HCT116 (cell line): ENCODE results near the gene C1orf94. TPM values are rescaled to one million over a fixed set of nuclear protein-coding genes. Genes with fewer than 3 reads are reported as not detected.

ENCODE experiments used
- ATAC-seq: fragments of 200-7000 bp; cut with Tn5 transposase; 2 replicates; pipeline ENCODE4 v1.9.1; 2020; ENCODE audit warnings: mild to moderate bottlenecking, moderate library complexity
- BruUV-seq: library from RNA; stranded (reverse); fragments of 400-500 nt; replicated peaks from 2 replicates; lab custom pipeline; 2021; lab: Mats Ljungman, UMichigan
- CTCF ChIA-PET: fragments of 300-600 bp; sonication (Branson Sonifier 250); formaldehyde crosslinking; loops from one replicate; lab custom pipeline; 2021; ENCODE audit warnings: antibody characterized with exemption; lab: Charles Lee
- POLR2A ChIA-PET: fragments of 300-600, 350-600 bp; sonication (Branson Sonifier 250); formaldehyde crosslinking; loops from one replicate; lab custom pipeline; 2021; ENCODE audit warnings: antibody characterized with exemption; lab: Charles Lee
- RAD21 ChIA-PET, 2 experiments: fragments of 300-600 bp; sonication (Branson Sonifier 250); formaldehyde crosslinking; loops; one replicate each; lab custom pipeline; 2023; ENCODE audit warnings: low total read pairs in 2 of 2; ENCODE audit not compliant: uncharacterized antibody in 2 of 2, unreplicated experiment in 2 of 2, low non-redundant PET in 1 of 2; lab: Charles Lee
- DNase-seq: peaks from one replicate; pipeline ENCODE4 v3.0.0-alpha.2; 2010; ENCODE audit warnings: low read depth, low spot score
- H2AFZ ChIP-seq: fragments of 200-600 bp; shearing (Covaris generic), sonication (generic); 2 replicates; pipeline ENCODE4 v1.6.1; 2017; ENCODE audit warnings: low read depth, mixed run types, mixed read lengths, antibody characterized with exemption, low read length; ENCODE audit not compliant: poor library complexity, severe bottlenecking
- H3K27ac ChIP-seq: 2 replicates; pipeline ENCODE4 v1.5.1; 2012; ENCODE audit warnings: low read depth, low read length
- H3K27me3 ChIP-seq: fragments of 200-600 bp; sonication (generic); 2 replicates; pipeline ENCODE4 v1.6.1; 2016; ENCODE audit warnings: mixed run types, low read length, mixed read lengths; ENCODE audit not compliant: insufficient read depth
- H3K36me3 ChIP-seq, 2 experiments: fragments of 200-500 bp in 1 of 2; fragments of 200-600 bp in 1 of 2; sonication (Bioruptor generic) in 1 of 2; sonication (generic) in 1 of 2; 2 replicates each; pipeline versions ENCODE4 v1.5.1 to v1.6.1; 2014 to 2016; ENCODE audit warnings: low read length in 2 of 2, inconsistent platforms in 1 of 2, mixed read lengths in 1 of 2, mixed run types in 1 of 2; ENCODE audit not compliant: insufficient read depth in 2 of 2, control insufficient read depth in 1 of 2
- H3K4me1 ChIP-seq, 2 experiments: fragments of 200-600 bp in 1 of 2; sonication (generic) in 1 of 2; 2 replicates each; pipeline versions ENCODE4 v1.5.1 to v1.6.1; 2012 to 2017; ENCODE audit warnings: low read length in 2 of 2, inconsistent platforms in 1 of 2, mild to moderate bottlenecking in 1 of 2, mixed read lengths in 1 of 2, mixed run types in 1 of 2, moderate library complexity in 1 of 2; ENCODE audit not compliant: insufficient read depth in 2 of 2, control insufficient read depth in 1 of 2
- H3K4me2 ChIP-seq: fragments of 200-600 bp; sonication (generic); 2 replicates; pipeline ENCODE4 v1.6.1; 2017; ENCODE audit warnings: mixed run types, low read length, mixed read lengths
- H3K4me3 ChIP-seq, 2 experiments: fragments of 200-600 bp in 1 of 2; sonication (generic) in 1 of 2; replicated peaks in 1 of 2; 2 replicates each; pipeline ENCODE4 v1.5.1; 2011 to 2016; ENCODE audit warnings: low read length in 2 of 2, control low read depth in 1 of 2, low read depth in 1 of 2, mild to moderate bottlenecking in 1 of 2, mixed read lengths in 1 of 2, mixed run types in 1 of 2
- H3K79me2 ChIP-seq: fragments of 200-600 bp; sonication (generic); 2 replicates; pipeline ENCODE4 v1.6.1; 2017; ENCODE audit warnings: mild to moderate bottlenecking, mixed run types, low read length, moderate library complexity, mixed read lengths; ENCODE audit not compliant: insufficient read depth
- H3K9ac ChIP-seq: fragments of 200-600 bp; sonication (generic); 2 replicates; pipeline ENCODE4 v1.6.1; 2016; ENCODE audit warnings: low read length, mixed read lengths
- H3K9me2 ChIP-seq: fragments of 200-600 bp; sonication (generic), shearing (Covaris generic); 2 replicates; pipeline ENCODE4 v1.6.1; 2017; ENCODE audit warnings: mixed run types, mild to moderate bottlenecking, moderate library complexity; ENCODE audit not compliant: insufficient read depth
- H3K9me3 ChIP-seq, 2 experiments: fragments of 200-500 bp in 1 of 2; fragments of 200-600 bp in 1 of 2; sonication (Bioruptor generic) in 1 of 2; sonication (generic) in 1 of 2; 2 replicates each; pipeline ENCODE4 v1.6.1; 2014 to 2017; ENCODE audit warnings: low read length in 2 of 2, mixed read lengths in 2 of 2, inconsistent platforms in 1 of 2, low read depth in 1 of 2, mild to moderate bottlenecking in 1 of 2, mixed run types in 1 of 2, moderate library complexity in 1 of 2; ENCODE audit not compliant: control insufficient read depth in 1 of 2, insufficient read depth in 1 of 2
- H4K20me1 ChIP-seq: fragments of 200-600 bp; sonication (generic), shearing (Covaris generic); 2 replicates; pipeline ENCODE4 v1.6.1; 2017; ENCODE audit warnings: mixed run types, mild to moderate bottlenecking, moderate library complexity; ENCODE audit not compliant: insufficient read depth
- CBX3 ChIP-seq: IDR thresholded peaks from 2 replicates; pipeline ENCODE4 v1.6.1; 2012; ENCODE audit warnings: low read depth
- CEBPB ChIP-seq: IDR thresholded peaks from 2 replicates; pipeline ENCODE4 v1.6.1; 2012; ENCODE audit warnings: low read depth
- EGR1 ChIP-seq: IDR thresholded peaks from 2 replicates; pipeline ENCODE4 v1.6.1; 2012; ENCODE audit warnings: low read depth
- ELF1 ChIP-seq: IDR thresholded peaks from 2 replicates; pipeline ENCODE4 v1.6.1; 2012; ENCODE audit warnings: low read depth, borderline replicate concordance
- EZH2 ChIP-seq: fragments of 200-600 bp; sonication (generic); IDR thresholded peaks from 2 replicates; pipeline ENCODE4 v1.6.1; 2017; ENCODE audit warnings: antibody characterized with exemption, mixed run types
- RAD21 ChIP-seq: IDR thresholded peaks from 2 replicates; pipeline ENCODE4 v1.6.1; 2012; ENCODE audit warnings: low read depth, mild to moderate bottlenecking
- SIN3A ChIP-seq: IDR thresholded peaks from 2 replicates; pipeline ENCODE4 v1.6.1; 2012; ENCODE audit warnings: low read depth
- SRF ChIP-seq: IDR thresholded peaks from 2 replicates; pipeline ENCODE4 v1.6.1; 2012; ENCODE audit warnings: low read depth
- TCF7L2 ChIP-seq: IDR thresholded peaks from 2 replicates; pipeline ENCODE4 v1.7.0; 2011; ENCODE audit warnings: borderline replicate concordance, inconsistent platforms; ENCODE audit not compliant: insufficient read depth, insufficient read length; ENCODE audit errors: extremely low read depth
- ZNF274 ChIP-seq: fragments of 200-500 bp; sonication (Bioruptor generic); IDR thresholded peaks from 2 replicates; pipeline ENCODE4 v1.6.1; 2014; ENCODE audit warnings: mild to moderate bottlenecking, low read depth, low read length, inconsistent platforms
- intact Hi-C: fragments of 100-400 bp; cut with micrococcal nuclease; formaldehyde crosslinking; loops from 2 replicates; pipeline ENCODE4 v1.10.0; 2022
- total RNA-seq: library from RNA; stranded (reverse); gene quantifications from one replicate; pipeline ENCODE4 v1.2.1, GENCODE V29; 2021; ENCODE audit not compliant: unreplicated experiment
- TF ChIP-seq, protein P1 (sequence below): IDR thresholded peaks from 2 replicates; pipeline ENCODE4 v1.6.1; 2012
- TF ChIP-seq, protein P2 (sequence below): IDR thresholded peaks from 2 replicates; pipeline ENCODE4 v1.6.1; 2012; ENCODE audit warnings: low read depth
- TF ChIP-seq, protein P3 (sequence below), 3 experiments: fragments of 200-600 bp in 1 of 3; sonication (generic) in 1 of 3; IDR thresholded peaks in 2 of 3; conservative IDR thresholded peaks in 1 of 3; 2 replicates each; pipeline ENCODE4 v1.5.1; 2012 to 2017; ENCODE audit warnings: low read depth in 2 of 3, low read length in 2 of 3, antibody characterized with exemption in 1 of 3, borderline replicate concordance in 1 of 3, control low read depth in 1 of 3, mild to moderate bottlenecking in 1 of 3, mixed read lengths in 1 of 3, mixed run types in 1 of 3, moderate library complexity in 1 of 3; ENCODE audit not compliant: insufficient read depth in 1 of 3
- TF ChIP-seq, protein P4 (sequence below): IDR thresholded peaks from 2 replicates; pipeline ENCODE4 v1.6.1; 2011; ENCODE audit warnings: mild to moderate bottlenecking, low read length, moderate library complexity; ENCODE audit not compliant: insufficient replicate concordance; ENCODE audit errors: extremely low read depth
- TF ChIP-seq, protein P5 (sequence below): IDR thresholded peaks from 2 replicates; pipeline ENCODE4 v1.6.1; 2012

C1orf94 gene
- total RNA-seq, 1 experiment from 2014 or later = not detected

DNA sequence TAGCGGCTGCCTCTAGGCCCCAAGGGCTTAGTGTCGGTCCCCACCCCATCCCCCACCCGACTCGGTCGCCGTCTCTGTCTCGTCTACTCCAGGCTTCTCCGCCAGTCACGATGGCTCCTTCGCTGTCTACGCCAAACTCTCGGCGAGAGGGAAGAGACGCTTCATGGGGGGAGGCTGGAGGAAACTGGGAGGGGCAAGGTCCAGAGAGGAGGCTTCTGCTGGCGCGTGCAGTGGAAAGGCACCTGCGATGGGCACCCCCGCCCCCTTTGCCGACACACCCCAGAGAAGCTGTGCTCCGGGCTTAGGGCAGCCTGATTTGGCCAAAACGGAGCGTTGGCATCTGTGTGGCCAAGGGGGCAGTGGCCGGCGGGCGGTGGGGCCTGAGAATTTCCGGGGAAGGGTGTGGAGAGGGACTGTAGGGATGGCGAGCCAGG is 10.5 kb upstream of the C1orf94 start:
- Histone ChIP-seq H3K9me2 (no peaks in the 10 kb centered on the region), H3K9ac (no peak overlapping the region), H3K27ac (no peak overlapping the region), H3K4me3 (no peak overlapping the region), H3K4me2 (no peak overlapping the region), H3K36me3 (no peaks in the 10 kb centered on the region), H3K79me2 (no peaks in the 10 kb centered on the region), H4K20me1 (no peaks in the 10 kb centered on the region), H2AFZ (no peak overlapping the region), H3K9me3 (no peaks in the 10 kb centered on the region), H3K4me1 (peaks cover 0 to 4% of the 10 kb centered on the region in 2 experiments; a peak in 1 of 4 replicates), H3K27me3 (peaks cover 26% of the 10 kb centered on the region)
- no peak for ATAC-seq
- intact Hi-C loops = no loop called here
- no peak for TF ChIP-seq EZH2
- TF ChIP-seq EGR1 = no peak
- no peak for TF ChIP-seq ELF1
- TF ChIP-seq, protein P1, sequence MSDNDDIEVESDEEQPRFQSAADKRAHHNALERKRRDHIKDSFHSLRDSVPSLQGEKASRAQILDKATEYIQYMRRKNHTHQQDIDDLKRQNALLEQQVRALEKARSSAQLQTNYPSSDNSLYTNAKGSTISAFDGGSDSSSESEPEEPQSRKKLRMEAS = no peak
- TF ChIP-seq CEBPB = no peak
- no peak for TF ChIP-seq RAD21
- no peak for TF ChIP-seq ZNF274
- no peak for TF ChIP-seq SIN3A
- TF ChIP-seq, protein P2, sequence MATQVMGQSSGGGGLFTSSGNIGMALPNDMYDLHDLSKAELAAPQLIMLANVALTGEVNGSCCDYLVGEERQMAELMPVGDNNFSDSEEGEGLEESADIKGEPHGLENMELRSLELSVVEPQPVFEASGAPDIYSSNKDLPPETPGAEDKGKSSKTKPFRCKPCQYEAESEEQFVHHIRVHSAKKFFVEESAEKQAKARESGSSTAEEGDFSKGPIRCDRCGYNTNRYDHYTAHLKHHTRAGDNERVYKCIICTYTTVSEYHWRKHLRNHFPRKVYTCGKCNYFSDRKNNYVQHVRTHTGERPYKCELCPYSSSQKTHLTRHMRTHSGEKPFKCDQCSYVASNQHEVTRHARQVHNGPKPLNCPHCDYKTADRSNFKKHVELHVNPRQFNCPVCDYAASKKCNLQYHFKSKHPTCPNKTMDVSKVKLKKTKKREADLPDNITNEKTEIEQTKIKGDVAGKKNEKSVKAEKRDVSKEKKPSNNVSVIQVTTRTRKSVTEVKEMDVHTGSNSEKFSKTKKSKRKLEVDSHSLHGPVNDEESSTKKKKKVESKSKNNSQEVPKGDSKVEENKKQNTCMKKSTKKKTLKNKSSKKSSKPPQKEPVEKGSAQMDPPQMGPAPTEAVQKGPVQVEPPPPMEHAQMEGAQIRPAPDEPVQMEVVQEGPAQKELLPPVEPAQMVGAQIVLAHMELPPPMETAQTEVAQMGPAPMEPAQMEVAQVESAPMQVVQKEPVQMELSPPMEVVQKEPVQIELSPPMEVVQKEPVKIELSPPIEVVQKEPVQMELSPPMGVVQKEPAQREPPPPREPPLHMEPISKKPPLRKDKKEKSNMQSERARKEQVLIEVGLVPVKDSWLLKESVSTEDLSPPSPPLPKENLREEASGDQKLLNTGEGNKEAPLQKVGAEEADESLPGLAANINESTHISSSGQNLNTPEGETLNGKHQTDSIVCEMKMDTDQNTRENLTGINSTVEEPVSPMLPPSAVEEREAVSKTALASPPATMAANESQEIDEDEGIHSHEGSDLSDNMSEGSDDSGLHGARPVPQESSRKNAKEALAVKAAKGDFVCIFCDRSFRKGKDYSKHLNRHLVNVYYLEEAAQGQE = no peak
- TF ChIP-seq, protein P3, sequence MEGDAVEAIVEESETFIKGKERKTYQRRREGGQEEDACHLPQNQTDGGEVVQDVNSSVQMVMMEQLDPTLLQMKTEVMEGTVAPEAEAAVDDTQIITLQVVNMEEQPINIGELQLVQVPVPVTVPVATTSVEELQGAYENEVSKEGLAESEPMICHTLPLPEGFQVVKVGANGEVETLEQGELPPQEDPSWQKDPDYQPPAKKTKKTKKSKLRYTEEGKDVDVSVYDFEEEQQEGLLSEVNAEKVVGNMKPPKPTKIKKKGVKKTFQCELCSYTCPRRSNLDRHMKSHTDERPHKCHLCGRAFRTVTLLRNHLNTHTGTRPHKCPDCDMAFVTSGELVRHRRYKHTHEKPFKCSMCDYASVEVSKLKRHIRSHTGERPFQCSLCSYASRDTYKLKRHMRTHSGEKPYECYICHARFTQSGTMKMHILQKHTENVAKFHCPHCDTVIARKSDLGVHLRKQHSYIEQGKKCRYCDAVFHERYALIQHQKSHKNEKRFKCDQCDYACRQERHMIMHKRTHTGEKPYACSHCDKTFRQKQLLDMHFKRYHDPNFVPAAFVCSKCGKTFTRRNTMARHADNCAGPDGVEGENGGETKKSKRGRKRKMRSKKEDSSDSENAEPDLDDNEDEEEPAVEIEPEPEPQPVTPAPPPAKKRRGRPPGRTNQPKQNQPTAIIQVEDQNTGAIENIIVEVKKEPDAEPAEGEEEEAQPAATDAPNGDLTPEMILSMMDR (IDR thresholded peaks at IDR 0.05 in 2 of 3, conservative IDR thresholded peaks at IDR 0.05 in 1 of 3; ENCODE audit: borderline replicate concordance in 1 of 3, insufficient read depth in 1 of 3, low read depth in 2 of 3, low read length in 2 of 3) = no peak
- TF ChIP-seq, protein P4, sequence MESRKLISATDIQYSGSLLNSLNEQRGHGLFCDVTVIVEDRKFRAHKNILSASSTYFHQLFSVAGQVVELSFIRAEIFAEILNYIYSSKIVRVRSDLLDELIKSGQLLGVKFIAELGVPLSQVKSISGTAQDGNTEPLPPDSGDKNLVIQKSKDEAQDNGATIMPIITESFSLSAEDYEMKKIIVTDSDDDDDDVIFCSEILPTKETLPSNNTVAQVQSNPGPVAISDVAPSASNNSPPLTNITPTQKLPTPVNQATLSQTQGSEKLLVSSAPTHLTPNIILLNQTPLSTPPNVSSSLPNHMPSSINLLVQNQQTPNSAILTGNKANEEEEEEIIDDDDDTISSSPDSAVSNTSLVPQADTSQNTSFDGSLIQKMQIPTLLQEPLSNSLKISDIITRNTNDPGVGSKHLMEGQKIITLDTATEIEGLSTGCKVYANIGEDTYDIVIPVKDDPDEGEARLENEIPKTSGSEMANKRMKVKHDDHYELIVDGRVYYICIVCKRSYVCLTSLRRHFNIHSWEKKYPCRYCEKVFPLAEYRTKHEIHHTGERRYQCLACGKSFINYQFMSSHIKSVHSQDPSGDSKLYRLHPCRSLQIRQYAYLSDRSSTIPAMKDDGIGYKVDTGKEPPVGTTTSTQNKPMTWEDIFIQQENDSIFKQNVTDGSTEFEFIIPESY = no peak
- no peak for TF ChIP-seq CBX3
- no peak for TF ChIP-seq SRF
- TF ChIP-seq, protein P5, sequence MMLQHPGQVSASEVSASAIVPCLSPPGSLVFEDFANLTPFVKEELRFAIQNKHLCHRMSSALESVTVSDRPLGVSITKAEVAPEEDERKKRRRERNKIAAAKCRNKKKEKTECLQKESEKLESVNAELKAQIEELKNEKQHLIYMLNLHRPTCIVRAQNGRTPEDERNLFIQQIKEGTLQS = no peak
- TF ChIP-seq TCF7L2 = no peak
- ChIA-PET RAD21 (no interaction called here), POLR2A (no interaction called here), CTCF (no interaction called here)
- BruUV-seq = no TSS peak
- DNase-seq = no peak
